ENCODE data around the gene SP7.

GRCh38 chr12:53378724-53379388 lies 42.7 kb upstream of the SP7 start:
- TF ChIP-seq CTCF (IDR thresholded peaks at IDR 0.05 in 4 of 5, conservative IDR thresholded peaks at IDR 0.05 in 1 of 5) (no peak), POLR2A (IDR thresholded peaks at IDR 0.05) (no peak)
